Tibial nerve (tissue), 4 donors: Measurements from ENCODE around the gene KHDRBS2. TPM values are rescaled to one million over a fixed set of nuclear protein-coding genes. Genes with fewer than 3 reads are reported as not detected.

ENCODE experiments used
- DNase-seq, 2 donors: peaks; one replicate each; pipeline ENCODE4 v3.0.0-alpha.2; 2019; ENCODE audit warnings: low spot score in 2 of 2
- H3K27ac ChIP-seq, 4 donors: fragments of 200-600 bp; sonication (generic) in 3 of 4; one replicate each; pipeline ENCODE4 v1.5.1; 2017 to 2019; ENCODE audit warnings: mild to moderate bottlenecking in 1 of 4
- H3K27me3 ChIP-seq, 2 donors: fragments of 200-600 bp; sonication (generic) in 1 of 2; one replicate each; pipeline versions ENCODE4 v1.5.1 to v1.6.0; 2017 to 2019
- H3K36me3 ChIP-seq, 3 donors: fragments of 200-600 bp; sonication (generic); one replicate each; pipeline ENCODE4 v1.5.1; 2018 to 2019
- H3K4me1 ChIP-seq, 4 donors: fragments of 200-600 bp; sonication (generic) in 3 of 4; one replicate each; pipeline ENCODE4 v1.5.1; 2017 to 2019
- H3K4me3 ChIP-seq, 4 donors: fragments of 200-600 bp; sonication (generic) in 3 of 4; one replicate each; pipeline ENCODE4 v1.5.1; 2017 to 2019; ENCODE audit warnings: mild to moderate bottlenecking in 1 of 4, moderate library complexity in 1 of 4
- H3K9me3 ChIP-seq, 4 donors: fragments of 200-600 bp; sonication (generic) in 3 of 4; one replicate each; pipeline ENCODE4 v1.5.1; 2017 to 2019
- EP300 ChIP-seq, 2 donors: sonication (generic); formaldehyde crosslinking; IDR thresholded peaks; one replicate each; pipeline ENCODE4 v1.6.1; 2017; ENCODE audit warnings: antibody characterized with exemption in 2 of 2, mild to moderate bottlenecking in 1 of 2
- POLR2A ChIP-seq, 2 donors: fragments of 450-650 bp; IDR thresholded peaks; one replicate each; pipeline ENCODE4 v1.6.1; 2017; ENCODE audit warnings: antibody characterized with exemption in 2 of 2, mild to moderate bottlenecking in 2 of 2, moderate library complexity in 2 of 2
- WGBS, 2 donors: methylation state at CpG; one replicate each; pipeline ENCODE4 v1.1.5; 2018; 5-methylcytosine and 5-hydroxymethylcytosine counted together
- total RNA-seq, 4 donors: library from RNA; depleted of rRNA; stranded (reverse); fragments of >200 nt; gene quantifications; one replicate each; pipeline ENCODE4 v1.1.0, GENCODE V29; 2016
- TF ChIP-seq, protein P1 (sequence below), 5 experiments: fragments of 200-600 bp in 3 of 5; fragments of 450-650 bp in 2 of 5; sonication (generic) in 3 of 5; IDR thresholded peaks; one replicate each; pipeline ENCODE4 v1.5.1; 2016 to 2019; ENCODE audit warnings: antibody characterized with exemption in 5 of 5, mild to moderate bottlenecking in 3 of 5, moderate library complexity in 2 of 5

Gene KHDRBS2
- total RNA-seq, 4 donors from 2014 or later, result 0.21 to 3.3 (median 0.22) TPM; not detected in 1

GRCh38 chr6:62284725-62285124 is 1.3 kb downstream of the KHDRBS2 start:
- H3K4me1 ChIP-seq, result peaks cover 0 to 14% (median 0%) of the 10 kb centered on the region in 4 donors
- DNase-seq, result no peak
- H3K36me3 ChIP-seq, result no peaks in the 10 kb centered on the region
- no peak overlapping the region for H3K27ac ChIP-seq
- TF ChIP-seq EP300 (IDR thresholded peaks at IDR 0.05), result no peak
- TF ChIP-seq POLR2A (IDR thresholded peaks at IDR 0.05), result no peak
- TF ChIP-seq, protein P1, sequence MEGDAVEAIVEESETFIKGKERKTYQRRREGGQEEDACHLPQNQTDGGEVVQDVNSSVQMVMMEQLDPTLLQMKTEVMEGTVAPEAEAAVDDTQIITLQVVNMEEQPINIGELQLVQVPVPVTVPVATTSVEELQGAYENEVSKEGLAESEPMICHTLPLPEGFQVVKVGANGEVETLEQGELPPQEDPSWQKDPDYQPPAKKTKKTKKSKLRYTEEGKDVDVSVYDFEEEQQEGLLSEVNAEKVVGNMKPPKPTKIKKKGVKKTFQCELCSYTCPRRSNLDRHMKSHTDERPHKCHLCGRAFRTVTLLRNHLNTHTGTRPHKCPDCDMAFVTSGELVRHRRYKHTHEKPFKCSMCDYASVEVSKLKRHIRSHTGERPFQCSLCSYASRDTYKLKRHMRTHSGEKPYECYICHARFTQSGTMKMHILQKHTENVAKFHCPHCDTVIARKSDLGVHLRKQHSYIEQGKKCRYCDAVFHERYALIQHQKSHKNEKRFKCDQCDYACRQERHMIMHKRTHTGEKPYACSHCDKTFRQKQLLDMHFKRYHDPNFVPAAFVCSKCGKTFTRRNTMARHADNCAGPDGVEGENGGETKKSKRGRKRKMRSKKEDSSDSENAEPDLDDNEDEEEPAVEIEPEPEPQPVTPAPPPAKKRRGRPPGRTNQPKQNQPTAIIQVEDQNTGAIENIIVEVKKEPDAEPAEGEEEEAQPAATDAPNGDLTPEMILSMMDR (IDR thresholded peaks at IDR 0.05), result no peak
- 35 to 38% methylated on average over 2 of the region's 2 CpGs for WGBS, 2 donors
- H3K27me3 ChIP-seq, result peaks cover 0 to 25% of the 10 kb centered on the region in 2 donors
- H3K9me3 ChIP-seq, result no peaks in the 10 kb centered on the region
- H3K4me3 ChIP-seq, result peak overlapping the region in 1 of 4 donors; percentile 39

DNA sequence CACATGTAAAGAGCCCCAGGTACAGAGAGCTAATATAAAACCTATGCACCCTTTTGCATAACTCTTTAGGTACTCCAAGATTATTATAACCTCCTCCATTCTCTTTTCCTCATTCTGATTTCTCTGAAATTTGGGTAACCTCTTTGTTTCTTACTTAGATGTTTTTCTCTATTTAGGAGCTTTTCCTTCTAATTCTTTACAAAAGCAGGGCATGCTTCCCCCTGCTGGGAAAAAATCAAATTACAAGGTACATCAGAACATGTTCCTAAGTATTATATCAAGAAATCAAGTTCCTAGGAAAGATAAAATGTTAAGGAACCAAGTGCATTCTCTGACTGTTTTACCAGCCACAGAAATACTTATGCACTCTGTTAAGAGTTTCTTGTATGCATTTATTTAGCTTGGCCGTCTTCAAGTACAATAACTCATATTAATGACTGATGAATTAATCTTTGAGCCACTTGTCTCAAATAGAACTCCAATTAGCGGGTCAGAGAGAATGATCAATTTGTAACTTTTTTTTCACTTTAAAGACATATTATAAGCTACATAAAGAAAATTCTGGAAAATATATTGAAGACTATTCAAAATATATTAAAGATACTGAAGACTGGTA is 2.1 kb downstream of the KHDRBS2 start:
- Histone ChIP-seq H3K27ac (no peak overlapping the region), H3K4me3 (no peak overlapping the region), H3K9me3 (no peaks in the 10 kb centered on the region), H3K4me1 (peaks cover 0 to 14% (median 0%) of the 10 kb centered on the region in 4 donors), H3K36me3 (no peaks in the 10 kb centered on the region), H3K27me3 (peaks cover 0 to 25% of the 10 kb centered on the region in 2 donors)
- 53 to 54% methylated on average over 2 of the region's 2 CpGs for WGBS, 2 donors
- DNase-seq, result peak in 1 of 2 donors; percentile 55
- TF ChIP-seq, protein P1 (IDR thresholded peaks at IDR 0.05), result peak; percentile 24 to 54 (median 33)
- no peak for TF ChIP-seq EP300 (IDR thresholded peaks at IDR 0.05)

DNA sequence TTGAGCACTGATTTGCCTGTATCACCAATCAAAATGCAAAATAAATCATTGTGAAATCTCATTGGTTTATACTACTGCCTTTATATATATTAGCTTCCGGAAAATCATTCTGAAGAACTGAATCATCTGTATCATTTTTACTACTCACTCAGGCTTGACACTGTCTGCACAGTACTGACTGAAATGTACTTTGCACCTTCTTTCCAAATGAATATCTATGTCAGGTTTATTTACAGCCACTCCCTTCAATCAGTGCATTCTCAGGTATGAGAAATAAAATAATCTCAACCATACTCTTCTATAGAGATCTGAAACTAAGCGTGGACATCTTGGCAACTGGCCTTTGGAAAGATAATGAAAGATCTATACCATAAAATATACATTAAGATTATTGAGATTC is 2.7 kb downstream of the KHDRBS2 start:
- no peaks in the 10 kb centered on the region for H3K36me3 ChIP-seq
- H3K27me3 ChIP-seq, result peaks cover 0 to 25% of the 10 kb centered on the region in 2 donors
- peaks cover 0 to 14% (median 0%) of the 10 kb centered on the region in 4 donors for H3K4me1 ChIP-seq
- 50 to 66% methylated on average over 2 of the region's 2 CpGs for WGBS, 2 donors
- TF ChIP-seq EP300 (IDR thresholded peaks at IDR 0.05), result no peak
- TF ChIP-seq, protein P1 (IDR thresholded peaks at IDR 0.05), result no peak
- no peak for TF ChIP-seq POLR2A (IDR thresholded peaks at IDR 0.05)
- no peak overlapping the region for H3K4me3 ChIP-seq
- no peak for DNase-seq
- H3K27ac ChIP-seq, result no peak overlapping the region
- no peaks in the 10 kb centered on the region for H3K9me3 ChIP-seq

- DNase-seq, result no peak
- H3K27me3 ChIP-seq, result peaks cover 0 to 2% of the 10 kb centered on the region in 2 donors
- 85 to 86% methylated on average over 3 of the region's 3 CpGs for WGBS, 2 donors
- H3K27ac ChIP-seq, result no peak overlapping the region
- H3K4me1 ChIP-seq, result no peaks in the 10 kb centered on the region
- no peak for TF ChIP-seq POLR2A (IDR thresholded peaks at IDR 0.05)
- TF ChIP-seq, protein P1 (IDR thresholded peaks at IDR 0.05), result no peak
- no peak for TF ChIP-seq EP300 (IDR thresholded peaks at IDR 0.05)
- H3K4me3 ChIP-seq, result no peak overlapping the region
- H3K9me3 ChIP-seq, result no peaks in the 10 kb centered on the region
- no peaks in the 10 kb centered on the region for H3K36me3 ChIP-seq
Observed at GRCh38 chr6:62280099-62280498, 5.9 kb downstream of the KHDRBS2 start.

DNA sequence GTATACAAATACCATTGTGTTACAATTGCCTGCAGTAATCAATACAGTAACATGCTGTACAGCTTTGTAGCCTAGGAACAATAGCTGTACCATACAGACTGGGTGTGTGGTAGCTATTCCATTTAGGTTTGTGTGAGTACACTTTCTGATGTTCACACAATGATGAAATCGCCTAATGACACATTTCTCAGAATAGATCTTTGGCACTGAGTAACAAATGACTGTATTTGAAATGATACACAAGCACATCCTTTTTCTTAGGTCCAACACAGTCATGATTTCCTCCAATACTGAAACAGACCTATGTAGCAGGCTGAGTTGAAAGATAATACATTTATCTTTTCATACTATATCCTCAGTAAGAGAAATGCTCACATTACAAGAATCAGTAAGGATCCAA is 13.9 kb downstream of the KHDRBS2 start:
- H3K4me1 ChIP-seq, result no peaks in the 10 kb centered on the region
- 81 to 92% methylated on average over 1 of the region's 1 CpG for WGBS, 2 donors
- no peaks in the 10 kb centered on the region for H3K36me3 ChIP-seq
- no peak overlapping the region for H3K27ac ChIP-seq
- no peak for DNase-seq
- H3K9me3 ChIP-seq, result no peaks in the 10 kb centered on the region
- H3K27me3 ChIP-seq, result no peaks in the 10 kb centered on the region
- TF ChIP-seq EP300 (IDR thresholded peaks at IDR 0.05) (no peak), POLR2A (IDR thresholded peaks at IDR 0.05) (no peak)
- TF ChIP-seq, protein P1 (IDR thresholded peaks at IDR 0.05), result no peak
- no peak overlapping the region for H3K4me3 ChIP-seq
